LNCaP clone FGC (cell line): ENCODE measurements around the gene PZP.

Experiments used
- DNase-seq: peaks from one replicate; pipeline ENCODE4 v3.0.0-alpha.2; 2011; ENCODE audit warnings: low read depth
- H3K4me3 ChIP-seq: 2 replicates; pipeline ENCODE4 v1.5.1; 2011; ENCODE audit warnings: mild to moderate bottlenecking, low read depth, low read length, control low read depth
- CTCF ChIP-seq: IDR thresholded peaks from 2 replicates; pipeline ENCODE4 v1.5.1; 2012; ENCODE audit warnings: mild to moderate bottlenecking; ENCODE audit not compliant: control insufficient read depth, insufficient read depth; ENCODE audit errors: extremely low read depth

Gene PZP

DNA sequence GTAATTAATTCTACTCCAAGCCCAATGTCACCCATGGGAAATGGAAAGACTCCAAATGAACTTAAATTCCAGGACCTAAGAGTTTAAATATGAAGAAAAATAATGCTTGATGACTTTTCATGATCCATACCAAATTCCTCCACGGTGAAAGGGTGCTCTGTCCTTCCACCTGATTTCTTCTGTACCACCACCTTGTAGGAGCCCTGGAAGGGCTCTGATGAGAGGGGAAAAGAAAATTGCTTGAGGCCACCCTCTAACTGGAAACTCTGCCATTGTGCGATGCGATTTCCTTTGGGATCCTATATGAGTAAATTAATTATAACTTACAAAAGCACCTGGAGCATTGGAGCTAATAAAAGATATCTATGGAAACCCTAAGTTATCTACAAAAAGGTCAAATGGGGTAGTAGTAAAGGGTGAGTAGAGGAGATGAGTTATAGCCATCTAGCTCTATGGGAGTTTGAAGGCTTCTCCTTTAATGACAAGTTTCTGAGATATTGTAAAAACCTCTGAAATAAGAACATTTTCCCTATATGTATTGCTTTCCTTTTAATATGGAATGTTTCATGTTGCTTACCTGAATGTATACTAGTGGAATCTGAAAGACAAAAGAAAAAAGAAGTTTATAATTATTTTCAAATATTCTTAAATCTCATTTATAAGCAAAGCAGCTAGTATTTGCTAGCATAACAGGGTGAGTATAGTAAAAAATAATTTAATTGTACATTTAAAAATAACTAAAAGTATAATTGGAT, 98.3 kb downstream of the PZP start:
- DNase-seq = no peak
- TF ChIP-seq CTCF = no peak
- no peak overlapping the region for H3K4me3 ChIP-seq

- no peak for DNase-seq
- no peak for TF ChIP-seq CTCF
- H3K4me3 ChIP-seq = no peak overlapping the region
Measured at GRCh38 chr12:9109213-9109522, 99.0 kb downstream of the PZP start.

DNA sequence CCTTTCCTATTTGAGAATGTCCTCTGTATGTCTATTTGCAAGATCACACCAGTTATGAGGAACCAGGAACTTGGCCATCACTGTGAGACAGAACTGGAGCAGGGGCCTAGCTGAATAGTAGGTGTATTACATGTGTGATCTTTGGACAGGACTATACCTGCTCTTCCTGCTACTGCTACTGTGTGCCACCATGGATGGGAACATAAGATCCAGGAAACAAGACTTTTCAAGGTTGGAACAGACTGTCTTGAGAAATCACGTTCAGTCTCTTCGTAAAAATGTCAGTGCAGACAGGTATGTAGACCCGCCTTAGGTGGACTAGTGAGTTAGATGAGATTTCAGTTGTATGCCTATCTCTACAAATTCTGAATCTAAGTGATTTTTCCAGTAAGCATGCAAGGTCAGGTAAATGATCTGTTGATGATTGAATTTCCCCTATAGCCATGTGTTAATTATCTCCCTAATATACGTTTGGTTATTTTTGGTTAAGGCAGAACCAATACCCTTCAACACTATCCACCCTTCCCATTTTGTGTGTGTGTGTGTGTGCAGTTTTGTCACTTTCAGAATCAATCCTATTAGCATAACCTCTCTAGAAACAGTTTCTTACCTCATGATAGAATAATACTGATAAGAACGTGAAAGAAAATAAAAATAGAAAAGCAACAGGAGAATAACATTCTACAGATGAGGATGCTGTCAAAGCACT, 99.5 kb downstream of the PZP start:
- H3K4me3 ChIP-seq = no peak overlapping the region
- no peak for DNase-seq
- no peak for TF ChIP-seq CTCF

GRCh38 chr12:9107542-9107873, 100.7 kb downstream of the PZP start:
- no peak for TF ChIP-seq CTCF
- no peak for DNase-seq

DNA sequence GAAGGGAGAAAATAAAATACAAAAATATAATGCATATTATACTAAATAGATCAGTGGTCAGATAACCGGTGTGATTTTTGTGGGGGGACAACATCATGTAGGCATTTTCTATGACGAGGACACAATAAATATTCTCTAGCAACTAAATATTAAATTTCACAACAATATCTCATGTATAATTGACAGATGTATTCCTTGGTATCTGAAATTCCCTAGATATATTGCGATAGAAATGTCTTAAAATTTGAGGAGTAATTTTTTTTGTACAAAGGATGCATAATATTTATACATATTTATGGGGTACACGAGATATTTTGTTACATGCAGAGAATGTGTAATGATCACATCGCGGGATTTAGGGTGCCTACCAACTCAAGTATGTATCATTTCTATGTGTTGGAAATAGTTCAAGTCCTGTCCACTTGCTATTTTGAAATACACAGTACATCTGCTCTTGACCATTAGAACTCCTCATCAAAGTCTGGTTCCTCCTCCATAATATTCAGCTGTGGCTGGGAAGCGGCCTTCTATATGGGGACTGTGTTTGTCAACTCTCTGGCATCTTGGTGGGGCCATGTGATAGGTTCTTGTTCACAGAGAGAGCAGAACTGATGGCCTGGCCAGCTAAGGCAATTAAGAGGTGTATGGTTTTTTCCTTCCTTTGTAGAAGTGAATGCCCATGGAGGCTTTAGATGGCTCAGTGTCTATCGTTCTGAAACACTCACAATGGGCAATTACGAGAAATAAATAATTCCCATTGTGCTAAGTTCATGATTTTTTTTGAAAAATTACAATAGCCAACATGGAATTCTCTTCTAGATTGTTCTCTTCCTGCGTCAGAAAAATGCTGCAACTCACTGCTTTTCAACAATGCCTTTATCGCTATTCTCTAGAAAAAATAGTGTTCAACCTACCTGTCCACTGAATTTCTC, 101.3 kb downstream of the PZP start:
- TF ChIP-seq CTCF = no peak
- DNase-seq = no peak
- no peak overlapping the region for H3K4me3 ChIP-seq

More at GRCh38 chr12:9107542-9107873, 100.7 kb downstream of the PZP start:
- no peak overlapping the region for H3K4me3 ChIP-seq

GRCh38 chr12:9106067-9106466, 102.1 kb downstream of the PZP start:
- TF ChIP-seq CTCF = no peak
- no peak for DNase-seq
- no peak overlapping the region for H3K4me3 ChIP-seq
